K562 (cell line): ENCODE measurements around the gene PCBP4. TPM values are rescaled to one million over a fixed set of nuclear protein-coding genes. Genes with fewer than 3 reads are reported as not detected.

Source experiments
- ATAC-seq: fragments of 200-7000 bp; cut with Tn5 transposase; 3 replicates; pipeline ENCODE4 v1.9.1; 2020; ENCODE audit warnings: moderate library complexity
- BruUV-seq: library from RNA; stranded (reverse); fragments of 400-500 nt; replicated peaks from 2 replicates; lab custom pipeline; 2021; lab: Mats Ljungman, UMichigan
- CTCF ChIA-PET: fragments of 300-600 bp; formaldehyde crosslinking; extraction: SDS; loops from one replicate; lab custom pipeline; 2021; ENCODE audit warnings: low intra/inter-chr PET ratio; lab: Yijun Ruan, JAX
- POLR2A ChIA-PET: fragments of 300-600, 350-650 bp; sonication (Branson Sonifier 250); formaldehyde crosslinking; extraction: SDS; loops from one replicate; lab custom pipeline; 2021; ENCODE audit warnings: antibody characterized with exemption, inconsistent platforms; lab: Yijun Ruan, JAX
- DNase-seq, 4 experiments: peaks; one replicate each; pipeline versions ENCODE4 v3.0.0 to v3.0.0-alpha.2; 2011 to 2018; ENCODE audit warnings: low spot score in 3 of 4, mixed read lengths in 3 of 4; ENCODE audit errors: extremely low read depth in 1 of 4
- FAIRE-seq: peaks from 2 replicates; lab custom pipeline; 2011; peaks lifted over from hg19 to GRCh38; lab: Jason Lieb, UNC
- H2AFZ ChIP-seq: 2 replicates; pipeline ENCODE4 v1.6.0; 2011; ENCODE audit warnings: low read depth, low read length, control low read depth, inconsistent platforms
- H3K27ac ChIP-seq: fragments of 200-600 bp; 3 replicates; pipeline ENCODE4 v1.8.0; 2011; ENCODE audit warnings: low read depth, mild to moderate bottlenecking, control low read depth, inconsistent platforms, low read length, moderate library complexity, mixed read lengths; ENCODE audit errors: extremely low read depth
- H3K27me3 ChIP-seq, 2 experiments: fragments of 300-600 bp in 1 of 2; 2 replicates in 1 of 2; 3 replicates in 1 of 2; pipeline versions ENCODE4 v1.6.0 to v1.8.0; 2011; ENCODE audit warnings: inconsistent platforms in 2 of 2, low read length in 2 of 2, mild to moderate bottlenecking in 1 of 2, mixed read lengths in 1 of 2, moderate library complexity in 1 of 2; ENCODE audit not compliant: control insufficient read depth in 2 of 2, insufficient read depth in 2 of 2
- H3K36me3 ChIP-seq: fragments of 300-600 bp; 3 replicates; pipeline ENCODE4 v1.8.0; 2011; ENCODE audit warnings: mild to moderate bottlenecking, low read length, inconsistent platforms; ENCODE audit not compliant: control insufficient read depth, insufficient read depth
- H3K4me1 ChIP-seq, 2 experiments: fragments of 200-600 bp in 1 of 2; replicated peaks in 1 of 2; 2 replicates in 1 of 2; 3 replicates in 1 of 2; pipeline versions ENCODE4 v1.5.1 to v1.8.0; 2011; ENCODE audit warnings: inconsistent platforms in 2 of 2, low read length in 2 of 2, mild to moderate bottlenecking in 1 of 2, mixed read lengths in 1 of 2, moderate library complexity in 1 of 2; ENCODE audit not compliant: control insufficient read depth in 2 of 2, insufficient read depth in 2 of 2
- H3K4me2 ChIP-seq: 2 replicates; pipeline ENCODE4 v1.6.1; 2011; ENCODE audit warnings: low read length, control low read depth, inconsistent platforms, mixed read lengths; ENCODE audit not compliant: insufficient read depth
- H3K4me3 ChIP-seq: fragments of 200-600 bp; sonication (generic), shearing (Covaris generic); 2 replicates; pipeline ENCODE4 v1.5.1; 2016; ENCODE audit warnings: control low read depth, inconsistent platforms
- H3K79me2 ChIP-seq: fragments of 200-600 bp; 3 replicates; pipeline ENCODE4 v1.8.0; 2011; ENCODE audit warnings: low read length, inconsistent platforms; ENCODE audit not compliant: control insufficient read depth, insufficient read depth
- H3K9ac ChIP-seq, 2 experiments: 2 replicates each; pipeline versions ENCODE4 v1.6.0 to v1.6.1; 2011; ENCODE audit warnings: low read depth in 2 of 2, low read length in 2 of 2, control low read depth in 1 of 2, inconsistent platforms in 1 of 2, mild to moderate bottlenecking in 1 of 2, mixed read lengths in 1 of 2; ENCODE audit not compliant: insufficient read depth in 1 of 2
- H3K9me1 ChIP-seq: one replicate; pipeline ENCODE4 v1.6.0; 2011; ENCODE audit warnings: inconsistent platforms, mild to moderate bottlenecking, low read length, moderate library complexity; ENCODE audit not compliant: control insufficient read depth, insufficient read depth
- H3K9me3 ChIP-seq: replicated peaks from 2 replicates; pipeline ENCODE4 v1.5.1; 2011; ENCODE audit warnings: low read depth, low read length, inconsistent platforms; ENCODE audit not compliant: control insufficient read depth, insufficient read depth
- H4K20me1 ChIP-seq: replicated peaks from 2 replicates; pipeline ENCODE4 v1.6.1; 2011; ENCODE audit warnings: low read length, inconsistent platforms, mixed read lengths; ENCODE audit not compliant: control insufficient read depth, insufficient read depth
- CBFA2T3 ChIP-seq: fragments of 450-650 bp; IDR thresholded peaks from 2 replicates; pipeline ENCODE4 v1.6.1; 2017
- CHD4 ChIP-seq: fragments of 200-600 bp; sonication (generic); IDR thresholded peaks from 3 replicates; pipeline ENCODE4 v1.6.1; 2012; ENCODE audit warnings: low read depth, mild to moderate bottlenecking, mixed read lengths, low read length, inconsistent platforms; ENCODE audit not compliant: insufficient read depth, insufficient replicate concordance, poor library complexity, severe bottlenecking
- CXXC5 ChIP-seq: fragments of 250-450 bp; sonication (Bioruptor Pico); IDR thresholded peaks from 2 replicates; pipeline ENCODE4 v1.8.0; 2022; ENCODE audit warnings: inconsistent platforms, mild to moderate bottlenecking, moderate library complexity
- HDAC2 ChIP-seq: fragments of 450-650 bp; IDR thresholded peaks from 2 replicates; pipeline ENCODE4 v1.6.1; 2016; ENCODE audit warnings: mild to moderate bottlenecking
- HIVEP1 ChIP-seq: fragments of 250-450 bp; sonication (Bioruptor Pico); IDR thresholded peaks from 2 replicates; pipeline ENCODE4 v1.4.0; 2020; ENCODE audit warnings: mild to moderate bottlenecking
- HNRNPH1 ChIP-seq: fragments of 200-400 bp; formaldehyde crosslinking; optimal IDR thresholded peaks from 2 replicates; pipeline ENCODE3; 2017; ENCODE audit warnings: low read depth, mild to moderate bottlenecking, low read length, moderate library complexity
- KHSRP ChIP-seq: fragments of 450-650 bp; IDR thresholded peaks from 2 replicates; pipeline ENCODE4 v1.6.1; 2017
- LARP7 ChIP-seq: fragments of 450-650 bp; IDR thresholded peaks from 2 replicates; pipeline ENCODE4 v1.6.1; 2016
- NCOR1 ChIP-seq: fragments of 450-650 bp; IDR thresholded peaks from 2 replicates; pipeline ENCODE4 v1.6.1; 2016; ENCODE audit warnings: mild to moderate bottlenecking, moderate library complexity
- NFIC ChIP-seq: fragments of 450-650 bp; IDR thresholded peaks from 2 replicates; pipeline ENCODE4 v1.6.1; 2017; ENCODE audit warnings: mild to moderate bottlenecking, inconsistent platforms
- NFIX ChIP-seq: fragments of 250-450 bp; sonication (Bioruptor Pico); IDR thresholded peaks from 2 replicates; pipeline ENCODE4 v1.4.0; 2020; ENCODE audit warnings: low read depth, mild to moderate bottlenecking, moderate library complexity
- POLR2AphosphoS5 ChIP-seq: IDR thresholded peaks from 2 replicates; pipeline ENCODE4 v1.6.1; 2011; ENCODE audit warnings: mild to moderate bottlenecking, low read depth, low read length, moderate library complexity; ENCODE audit not compliant: control insufficient read depth, insufficient read depth
- POLR3A ChIP-seq: IDR thresholded peaks from 2 replicates; pipeline ENCODE4 v1.6.1; 2011; ENCODE audit warnings: borderline replicate concordance, mild to moderate bottlenecking, moderate library complexity; ENCODE audit not compliant: insufficient read length, insufficient read depth; ENCODE audit errors: extremely low read depth
- SRSF1 ChIP-seq: fragments of 200-400 bp; formaldehyde crosslinking; IDR thresholded peaks from 2 replicates; pipeline ENCODE4 v1.6.1; 2017; ENCODE audit warnings: mild to moderate bottlenecking, low read depth, low read length, moderate library complexity
- TAL1 ChIP-seq: fragments of 450-650 bp; IDR thresholded peaks from 2 replicates; pipeline ENCODE4 v1.6.1; 2016; ENCODE audit warnings: mild to moderate bottlenecking
- TCF7 ChIP-seq: sonication (generic); IDR thresholded peaks from 2 replicates; pipeline ENCODE4 v1.6.1; 2016; ENCODE audit warnings: antibody characterized with exemption, borderline replicate concordance
- TEAD2 ChIP-seq: fragments of 450-650 bp; IDR thresholded peaks from 2 replicates; pipeline ENCODE4 v1.6.1; 2016; ENCODE audit warnings: missing genetic modification characterization, control low read depth, missing compliant biosample characterization
- ZBTB1 ChIP-seq: sonication (generic); formaldehyde crosslinking; IDR thresholded peaks from 2 replicates; pipeline ENCODE4 v1.8.1; 2023; ENCODE audit warnings: missing genetic modification reagents, low read depth, mild to moderate bottlenecking, borderline replicate concordance
- ZBTB5 ChIP-seq: fragments of 450-650 bp; IDR thresholded peaks from 2 replicates; pipeline ENCODE4 v1.6.1; 2017; ENCODE audit warnings: antibody characterized with exemption
- ZNF785 ChIP-seq: fragments of 250-450 bp; sonication (Bioruptor Pico); IDR thresholded peaks from 2 replicates; pipeline ENCODE4 v1.4.0; 2020; ENCODE audit warnings: mild to moderate bottlenecking
- WGBS: fragments of 100-300 bp; shearing (Covaris generic); methylation state at CpG from one replicate; pipeline ENCODE4 v1.1.6; 2016; ENCODE audit warnings: low coverage, mixed read lengths; ENCODE audit not compliant: insufficient coverage; ENCODE audit errors: missing lambda C conversion rate; 5-methylcytosine and 5-hydroxymethylcytosine counted together
- in situ Hi-C: fragments of 300-500 bp; cut with MboI; formaldehyde crosslinking; loops from 4 replicates; pipeline ENCODE4 v1.15.0; 2018; ENCODE audit warnings: inconsistent platforms, mixed read lengths
- intact Hi-C: fragments of 100-400 bp; cut with micrococcal nuclease; formaldehyde crosslinking; loops from 2 replicates; pipeline ENCODE4 v1.14.2; 2022
- polyA plus RNA-seq, 8 experiments: library from polyadenylated mRNA; depleted of rRNA in 4 of 8; stranded (reverse) in 5 of 8; unstranded in 3 of 8; fragments of >200 nt; fragmentation: Nextera tagmentation in 2 of 8; fragmentation: Illumina TruSeq in 1 of 8; extraction: Ambion mirVana in 2 of 8; extraction: Trizol in 1 of 8; gene quantifications; 2 replicates each; pipeline versions ENCODE4 v1.2.1 to v1.2.3, GENCODE V29; 2011 to 2014; ENCODE audit warnings: inconsistent platforms in 1 of 8, missing spikeins in 1 of 8
- total RNA-seq, 7 experiments: library from RNA; depleted of rRNA in 6 of 7; stranded (reverse); fragments of >200 nt in 6 of 7; fragmentation: Illumina TruSeq in 2 of 7; extraction: Trizol in 2 of 7; gene quantifications; 2 replicates each; pipeline versions ENCODE4 v1.2.1 to v1.2.3, GENCODE V29; 2011 to 2021; ENCODE audit warnings: low replicate concordance in 1 of 7

Gene PCBP4
- total and polyA plus RNA-seq, 9 of the 15 experiments (the other 6 are each of a cell fraction or from before 2014, with no cell fraction given) = 0.06 to 5.8 (median 2.6) TPM

- POLR2A ChIA-PET = no interaction called here
- H3K4me3 ChIP-seq = no peak overlapping the region
- peak; percentile 43 to 67 (median 60) for DNase-seq
- no peak overlapping the region for H3K27ac ChIP-seq
- CTCF ChIA-PET = interaction anchor here (5.3 kb wide), 1 partner anchor 144 kb away, joined by 36 read pairs; no protein-coding TSS in a partner anchor
- 18% methylated on average over 2 of the region's 2 CpGs for WGBS
- H2AFZ ChIP-seq = no peak overlapping the region
- peak overlapping the region in 1 of 2 experiments; percentile 78; a peak in 1 of 4 replicates for H3K9ac ChIP-seq
- no peaks in the 10 kb centered on the region for H3K9me3 ChIP-seq
- no peaks in the 10 kb centered on the region for H3K9me1 ChIP-seq
- H3K4me1 ChIP-seq = peaks cover 17 to 30% of the 10 kb centered on the region in 2 experiments; a peak in 4 of 5 replicates
- BruUV-seq = no TSS peak
- intact Hi-C loops (loop anchor here (5.0 kb wide), 5 partner anchors 52 to 447 kb away; partner anchors contain the start of genes GLYCTK and SEMA3G), in situ Hi-C loops (loop anchor here (5.0 to 25.0 kb wide), 2 partner anchors 127 to 387 kb away; no protein-coding TSS in a partner anchor)
- peak; percentile 49 for FAIRE-seq
- no peak; the same call in 2 of the 3 replicates for ATAC-seq
- peaks cover 6% of the 10 kb centered on the region for H3K36me3 ChIP-seq
- H3K4me2 ChIP-seq = no peak overlapping the region
- no peaks in the 10 kb centered on the region; the same call in 1 of the 2 replicates for H4K20me1 ChIP-seq
- H3K79me2 ChIP-seq = peaks cover 10% of the 10 kb centered on the region
- no peaks in the 10 kb centered on the region for H3K27me3 ChIP-seq
- TF ChIP-seq TEAD2 (no peak), LARP7 (no peak), POLR2AphosphoS5 (peak; percentile 57; the same call in 1 of the 2 replicates), HNRNPH1 (no peak), HDAC2 (no peak), ZBTB1 (CRISPR knock-in tag) (no peak), ZBTB5 (no peak), POLR3A (no peak), CHD4 (no peak), NFIX (CRISPR knock-in tag) (no peak), KHSRP (no peak), NCOR1 (peak; percentile 76), NFIC (0 out of 2 replicates have a peak, but pooled peaks have one; percentile 28), ZNF785 (CRISPR knock-in tag) (no peak), CBFA2T3 (peak; percentile 89), HIVEP1 (CRISPR knock-in tag) (no peak), CXXC5 (CRISPR knock-in tag) (no peak), TCF7 (no peak), TAL1 (peak; percentile 68; the same call in 1 of the 2 replicates), SRSF1 (no peak)
Measured at GRCh38 chr3:51999846-52000245, 32.6 kb upstream of the PCBP4 start.
